ENCODE measurements around the gene MMP20. TPM values are rescaled to one million over a fixed set of nuclear protein-coding genes. Genes with fewer than 3 reads are reported as not detected.
A peak's percentile ranks its signal among the peaks of the same experiment; 100 is the strongest.

The MMP20 gene
- total RNA-seq, 1 experiment from 2014 or later: not detected

- no peak for DNase-seq (ENCODE audit: unreplicated experiment)
- no peaks in the 10 kb centered on the region for H3K9me3 Mint-ChIP-seq (ENCODE audit: unreplicated experiment)
- BruUV-seq (replicated peaks): no TSS peak
- no peaks in the 10 kb centered on the region for H3K27me3 Mint-ChIP-seq (ENCODE audit: insufficient read depth, unreplicated experiment)
- intact Hi-C loops (cut with micrococcal nuclease): no loop called here
- H3K36me3 Mint-ChIP-seq (ENCODE audit: insufficient read depth, unreplicated experiment): no peaks in the 10 kb centered on the region
- H3K27ac Mint-ChIP-seq (ENCODE audit: low read depth, unreplicated experiment): no peak overlapping the region
- ChIA-PET POLR2A (no interaction called here), CTCF (interaction anchor here (1.7 to 2.0 kb wide), 2 partner anchors 22 to 30 kb away, joined by 4 to 9 read pairs; no protein-coding TSS in a partner anchor)
- no peaks in the 10 kb centered on the region for H3K4me1 Mint-ChIP-seq (ENCODE audit: insufficient read depth, unreplicated experiment)
- TF ChIP-seq, protein P1, sequence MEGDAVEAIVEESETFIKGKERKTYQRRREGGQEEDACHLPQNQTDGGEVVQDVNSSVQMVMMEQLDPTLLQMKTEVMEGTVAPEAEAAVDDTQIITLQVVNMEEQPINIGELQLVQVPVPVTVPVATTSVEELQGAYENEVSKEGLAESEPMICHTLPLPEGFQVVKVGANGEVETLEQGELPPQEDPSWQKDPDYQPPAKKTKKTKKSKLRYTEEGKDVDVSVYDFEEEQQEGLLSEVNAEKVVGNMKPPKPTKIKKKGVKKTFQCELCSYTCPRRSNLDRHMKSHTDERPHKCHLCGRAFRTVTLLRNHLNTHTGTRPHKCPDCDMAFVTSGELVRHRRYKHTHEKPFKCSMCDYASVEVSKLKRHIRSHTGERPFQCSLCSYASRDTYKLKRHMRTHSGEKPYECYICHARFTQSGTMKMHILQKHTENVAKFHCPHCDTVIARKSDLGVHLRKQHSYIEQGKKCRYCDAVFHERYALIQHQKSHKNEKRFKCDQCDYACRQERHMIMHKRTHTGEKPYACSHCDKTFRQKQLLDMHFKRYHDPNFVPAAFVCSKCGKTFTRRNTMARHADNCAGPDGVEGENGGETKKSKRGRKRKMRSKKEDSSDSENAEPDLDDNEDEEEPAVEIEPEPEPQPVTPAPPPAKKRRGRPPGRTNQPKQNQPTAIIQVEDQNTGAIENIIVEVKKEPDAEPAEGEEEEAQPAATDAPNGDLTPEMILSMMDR (IDR thresholded peaks at IDR 0.05; ENCODE audit: unreplicated experiment): no peak
- no peak overlapping the region for H3K4me3 Mint-ChIP-seq (ENCODE audit: unreplicated experiment)
These were observed 18.8 kb upstream of the MMP20 start for GRCh38 chr11:102643941-102644340.

DNA sequence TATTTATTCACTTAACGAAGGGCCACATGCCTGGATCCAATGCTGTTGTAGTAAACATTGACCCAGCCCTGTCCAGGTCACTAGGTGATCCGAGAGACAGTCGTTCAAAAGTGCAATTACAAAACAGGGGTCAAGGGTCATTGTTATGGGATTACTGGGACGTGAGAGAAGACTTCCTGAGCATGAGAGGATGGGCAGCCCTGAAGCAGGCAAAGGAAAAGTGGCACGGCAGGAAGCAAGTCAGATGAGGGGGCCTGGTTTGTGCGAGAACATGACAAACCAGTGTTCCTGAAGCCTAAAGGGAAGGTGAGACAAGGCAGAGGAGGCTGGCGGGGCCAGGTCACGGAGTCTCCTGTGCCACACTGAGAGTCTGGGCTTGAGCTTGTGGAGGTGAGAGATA, 15.8 kb upstream of the MMP20 start:
- intact Hi-C loops (cut with micrococcal nuclease): no loop called here
- no peaks in the 10 kb centered on the region for H3K36me3 Mint-ChIP-seq (ENCODE audit: insufficient read depth, unreplicated experiment)
- no peaks in the 10 kb centered on the region for H3K27me3 Mint-ChIP-seq (ENCODE audit: insufficient read depth, unreplicated experiment)
- TF ChIP-seq, protein P1 (IDR thresholded peaks at IDR 0.05; ENCODE audit: unreplicated experiment): no peak
- ChIA-PET POLR2A (no interaction called here), CTCF (interaction anchor here (1.6 kb wide), 1 partner anchor 25 kb away, joined by 8 read pairs; no protein-coding TSS in a partner anchor)
- no TSS peak for BruUV-seq (replicated peaks)
- no peak overlapping the region for H3K4me3 Mint-ChIP-seq (ENCODE audit: unreplicated experiment)
- no peaks in the 10 kb centered on the region for H3K4me1 Mint-ChIP-seq (ENCODE audit: insufficient read depth, unreplicated experiment)
- H3K27ac Mint-ChIP-seq (ENCODE audit: low read depth, unreplicated experiment): no peak overlapping the region
- DNase-seq (ENCODE audit: unreplicated experiment): no peak
- no peaks in the 10 kb centered on the region for H3K9me3 Mint-ChIP-seq (ENCODE audit: unreplicated experiment)

DNA sequence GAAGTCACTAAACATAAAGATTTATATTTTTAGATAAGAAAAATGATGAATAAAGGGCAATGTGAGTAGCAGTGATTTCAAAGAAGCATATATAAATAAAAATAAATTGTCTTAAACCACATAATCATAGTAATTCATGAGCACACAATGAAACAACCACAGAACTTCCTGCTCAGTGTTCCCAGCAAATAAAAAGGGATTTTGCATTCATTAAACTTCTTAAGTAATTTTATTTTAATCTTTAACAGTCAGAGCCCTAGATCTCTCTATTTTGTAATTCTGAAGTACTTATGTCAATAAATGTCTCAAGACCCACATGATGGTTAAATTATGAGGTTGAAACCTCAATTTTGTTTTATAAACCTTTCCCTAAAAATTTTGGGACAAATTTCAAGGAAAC, 14.5 kb upstream of the MMP20 start:
- H3K4me1 Mint-ChIP-seq (ENCODE audit: insufficient read depth, unreplicated experiment): no peaks in the 10 kb centered on the region
- no peaks in the 10 kb centered on the region for H3K27me3 Mint-ChIP-seq (ENCODE audit: insufficient read depth, unreplicated experiment)
- no peak overlapping the region for H3K4me3 Mint-ChIP-seq (ENCODE audit: unreplicated experiment)
- H3K36me3 Mint-ChIP-seq (ENCODE audit: insufficient read depth, unreplicated experiment): no peaks in the 10 kb centered on the region
- ChIA-PET CTCF (interaction anchor here (1.5 to 1.8 kb wide), 2 partner anchors 18 to 27 kb away, joined by 4 to 6 read pairs; no protein-coding TSS in a partner anchor), POLR2A (no interaction called here)
- no peak overlapping the region for H3K27ac Mint-ChIP-seq (ENCODE audit: low read depth, unreplicated experiment)
- intact Hi-C loops (cut with micrococcal nuclease): no loop called here
- no TSS peak for BruUV-seq (replicated peaks)
- no peak for DNase-seq (ENCODE audit: unreplicated experiment)
- no peaks in the 10 kb centered on the region for H3K9me3 Mint-ChIP-seq (ENCODE audit: unreplicated experiment)
- TF ChIP-seq, protein P1 (IDR thresholded peaks at IDR 0.05; ENCODE audit: unreplicated experiment): no peak

- DNase-seq (ENCODE audit: unreplicated experiment): peak; percentile 72
- Mint-ChIP-seq H3K4me3 (ENCODE audit: unreplicated experiment) (no peak overlapping the region), H3K27me3 (ENCODE audit: insufficient read depth, unreplicated experiment) (no peaks in the 10 kb centered on the region), H3K27ac (ENCODE audit: low read depth, unreplicated experiment) (no peak overlapping the region), H3K4me1 (ENCODE audit: insufficient read depth, unreplicated experiment) (no peaks in the 10 kb centered on the region), H3K36me3 (ENCODE audit: insufficient read depth, unreplicated experiment) (no peaks in the 10 kb centered on the region), H3K9me3 (ENCODE audit: unreplicated experiment) (no peaks in the 10 kb centered on the region)
- CTCF ChIA-PET: interaction anchor here (0.5 to 1.8 kb wide), 2 partner anchors 16 to 23 kb away, joined by 5 to 6 read pairs; no protein-coding TSS in a partner anchor
- no TSS peak for BruUV-seq (replicated peaks)
- intact Hi-C loops (cut with micrococcal nuclease): no loop called here
- POLR2A ChIA-PET: no interaction called here
- TF ChIP-seq, protein P1 (IDR thresholded peaks at IDR 0.05; ENCODE audit: unreplicated experiment): no peak
These were observed 12.6 kb upstream of the MMP20 start for GRCh38 chr11:102637731-102638130.
